IPS DF 4.7 (cell line): ENCODE results near the gene DYSF.
"Not testable (repeated sequence)": the region's sequence is repeated elsewhere in the genome, so short reads cannot be mapped to it uniquely, and the experiment has no call there.

Experiments
- DNase-seq: peaks from one replicate; pipeline ENCODE4 v3.0.0-alpha.2; 2013; ENCODE audit warnings: low spot score; ENCODE audit errors: extremely low read depth

DYSF gene

GRCh38 chr2:71646028-71646427 lies 192.7 kb downstream of the DYSF start:
- DNase-seq, result no peak

- DNase-seq, result no peak
These were observed 194.0 kb downstream of the DYSF start for GRCh38 chr2:71647356-71647755.

- DNase-seq, result no peak
These were observed 202.1 kb downstream of the DYSF start for GRCh38 chr2:71655498-71655897.

- not testable (repeated sequence) for DNase-seq
These were observed 204.9 kb downstream of the DYSF start for GRCh38 chr2:71658256-71658655.

GRCh38 chr2:71658771-71659170 lies 205.4 kb downstream of the DYSF start:
- no peak for DNase-seq

- no peak for DNase-seq
These were observed 206.6 kb downstream of the DYSF start for GRCh38 chr2:71659868-71660518.

GRCh38 chr2:71661782-71662181 lies 208.4 kb downstream of the DYSF start:
- DNase-seq, result no peak

GRCh38 chr2:71662665-71663394 lies 209.5 kb downstream of the DYSF start:
- DNase-seq, result no peak

- no peak for DNase-seq
These were observed 210.8 kb downstream of the DYSF start for GRCh38 chr2:71664161-71664560.

GRCh38 chr2:71665168-71666093 lies 212.1 kb downstream of the DYSF start:
- no peak for DNase-seq

- DNase-seq, result no peak
These were observed 212.7 kb downstream of the DYSF start for GRCh38 chr2:71666094-71666474.

- no peak for DNase-seq
These were observed 214.2 kb downstream of the DYSF start for GRCh38 chr2:71667256-71668182.

GRCh38 chr2:71668326-71669057 lies 215.1 kb downstream of the DYSF start:
- DNase-seq, result no peak

- DNase-seq, result no peak
These were observed 215.7 kb downstream of the DYSF start for GRCh38 chr2:71669058-71669456.

GRCh38 chr2:71669628-71670429 lies 216.5 kb downstream of the DYSF start:
- DNase-seq, result no peak

- no peak for DNase-seq
These were observed 217.1 kb downstream of the DYSF start for GRCh38 chr2:71670430-71670795.

- DNase-seq, result no peak
These were observed 218.0 kb downstream of the DYSF start for GRCh38 chr2:71671203-71671854.

GRCh38 chr2:71671895-71672825 lies 218.8 kb downstream of the DYSF start:
- DNase-seq, result no peak
